Astrocyte (in vitro differentiated cells and primary cell): ENCODE data around the gene SYNDIG1L. TPM values are rescaled to one million over a fixed set of nuclear protein-coding genes. Genes with fewer than 3 reads are reported as not detected.

Experiments
- DNase-seq: peaks from one replicate; pipeline ENCODE4 v3.0.0-alpha.2; 2010; ENCODE audit warnings: low read depth
- FAIRE-seq: peaks from 2 replicates; lab custom pipeline; 2011; peaks lifted over from hg19 to GRCh38; lab: Jason Lieb, UNC
- H2AFZ ChIP-seq: 2 replicates; pipeline ENCODE4 v1.6.0; 2012; ENCODE audit warnings: low read depth, low read length, inconsistent platforms
- H3K27ac ChIP-seq: 2 replicates; pipeline ENCODE4 v1.5.1; 2011; ENCODE audit warnings: low read depth, low read length, inconsistent platforms
- H3K27me3 ChIP-seq: 2 replicates; pipeline ENCODE4 v1.6.0; 2011; ENCODE audit warnings: low read length, inconsistent platforms; ENCODE audit not compliant: insufficient read depth
- H3K36me3 ChIP-seq: 2 replicates; pipeline ENCODE4 v1.5.1; 2011; ENCODE audit warnings: low read length, inconsistent platforms; ENCODE audit not compliant: insufficient read depth
- H3K4me1 ChIP-seq: 2 replicates; pipeline ENCODE4 v1.5.1; 2011; ENCODE audit warnings: low read length, inconsistent platforms; ENCODE audit not compliant: insufficient read depth
- H3K4me2 ChIP-seq: 2 replicates; pipeline ENCODE4 v1.6.0; 2012; ENCODE audit warnings: low read length, inconsistent platforms
- H3K4me3 ChIP-seq: 2 replicates; pipeline ENCODE4 v1.5.1; 2011; ENCODE audit warnings: low read depth, mild to moderate bottlenecking, low read length, inconsistent platforms; ENCODE audit not compliant: insufficient read depth
- H3K79me2 ChIP-seq: 2 replicates; pipeline ENCODE4 v1.6.0; 2012; ENCODE audit warnings: mild to moderate bottlenecking, low read length, inconsistent platforms; ENCODE audit not compliant: insufficient read depth
- H3K9ac ChIP-seq: 2 replicates; pipeline ENCODE4 v1.6.0; 2012; ENCODE audit warnings: mild to moderate bottlenecking, low read length, inconsistent platforms
- H3K9me3 ChIP-seq: 2 replicates; pipeline ENCODE4 v1.5.1; 2012; ENCODE audit warnings: low read depth, mild to moderate bottlenecking, low read length, inconsistent platforms; ENCODE audit not compliant: insufficient read depth
- H4K20me1 ChIP-seq: 2 replicates; pipeline ENCODE4 v1.6.0; 2012; ENCODE audit warnings: low read length, inconsistent platforms; ENCODE audit not compliant: insufficient read depth
- H3K27ac Mint-ChIP-seq: one replicate; pipeline ENCODE4 v1.8.0; 2021; ENCODE audit warnings: mild to moderate bottlenecking, mixed read lengths; ENCODE audit not compliant: unreplicated experiment
- H3K27me3 Mint-ChIP-seq: one replicate; pipeline ENCODE4 v1.8.0; 2021; ENCODE audit warnings: low read depth, mixed read lengths; ENCODE audit not compliant: unreplicated experiment
- H3K36me3 Mint-ChIP-seq: one replicate; pipeline ENCODE4 v1.8.0; 2021; ENCODE audit warnings: low read depth, mixed read lengths; ENCODE audit not compliant: unreplicated experiment
- H3K4me1 Mint-ChIP-seq: one replicate; pipeline ENCODE4 v1.8.0; 2021; ENCODE audit warnings: low read depth, mixed read lengths; ENCODE audit not compliant: unreplicated experiment
- H3K4me3 Mint-ChIP-seq: one replicate; pipeline ENCODE4 v1.8.0; 2021; ENCODE audit warnings: mild to moderate bottlenecking, moderate library complexity, mixed read lengths; ENCODE audit not compliant: unreplicated experiment
- H3K9me3 Mint-ChIP-seq: one replicate; pipeline ENCODE4 v1.8.0; 2021; ENCODE audit warnings: mild to moderate bottlenecking, mixed read lengths; ENCODE audit not compliant: unreplicated experiment
- EZH2 ChIP-seq: IDR thresholded peaks from 2 replicates; pipeline ENCODE4 v1.6.1; 2012; ENCODE audit warnings: mild to moderate bottlenecking, low read length, inconsistent platforms; ENCODE audit not compliant: insufficient read depth
- total RNA-seq: library from RNA; stranded (reverse); gene quantifications from 2 replicates; pipeline ENCODE4 v1.2.1, GENCODE V29; 2021
- TF ChIP-seq, protein P1 (sequence below): IDR thresholded peaks from 2 replicates; pipeline ENCODE4 v1.5.1; 2011; ENCODE audit warnings: low read depth, mild to moderate bottlenecking, inconsistent platforms, low read length, moderate library complexity; ENCODE audit not compliant: insufficient read depth

Gene SYNDIG1L
- total RNA-seq, 1 donor from 2014 or later, result not detected

DNA sequence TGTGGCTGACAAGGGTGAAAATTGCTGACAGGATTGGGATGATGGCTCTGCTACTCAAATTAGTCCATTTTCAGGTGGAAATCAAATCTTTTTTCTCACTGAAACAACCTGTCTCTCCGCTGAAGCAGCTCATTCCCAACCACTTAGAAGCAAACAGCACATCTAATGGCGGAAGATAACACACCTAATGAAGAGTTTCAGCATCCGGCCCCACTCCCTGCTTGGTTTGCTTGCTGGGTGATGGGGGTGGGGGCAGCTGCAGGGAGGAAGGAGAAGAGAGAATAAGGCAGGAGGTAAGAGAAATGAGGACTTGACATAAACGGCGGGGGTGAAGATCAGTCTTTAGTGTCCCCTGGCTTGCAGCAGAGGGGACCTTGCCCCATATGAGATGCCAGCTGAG lies 4.0 kb downstream of the SYNDIG1L start:
- peaks cover 2% of the 10 kb centered on the region for H3K4me1 Mint-ChIP-seq
- H3K36me3 ChIP-seq, result no peaks in the 10 kb centered on the region
- H3K4me3 Mint-ChIP-seq, result no peak overlapping the region
- H3K4me1 ChIP-seq, result no peaks in the 10 kb centered on the region
- peaks cover 50% of the 10 kb centered on the region for H3K27me3 Mint-ChIP-seq
- H2AFZ ChIP-seq, result no peak overlapping the region
- H3K79me2 ChIP-seq, result no peaks in the 10 kb centered on the region
- H3K4me3 ChIP-seq, result no peak overlapping the region
- peaks cover 2% of the 10 kb centered on the region for H3K9me3 Mint-ChIP-seq
- no peak overlapping the region for H3K9ac ChIP-seq
- no peak for DNase-seq
- H3K9me3 ChIP-seq, result no peaks in the 10 kb centered on the region
- H3K4me2 ChIP-seq, result no peak overlapping the region
- no peak for FAIRE-seq
- peaks cover 1% of the 10 kb centered on the region for H3K36me3 Mint-ChIP-seq
- no peak overlapping the region for H3K27ac ChIP-seq
- H3K27ac Mint-ChIP-seq, result no peak overlapping the region
- H3K27me3 ChIP-seq, result peaks cover 62% of the 10 kb centered on the region
- TF ChIP-seq, protein P1, sequence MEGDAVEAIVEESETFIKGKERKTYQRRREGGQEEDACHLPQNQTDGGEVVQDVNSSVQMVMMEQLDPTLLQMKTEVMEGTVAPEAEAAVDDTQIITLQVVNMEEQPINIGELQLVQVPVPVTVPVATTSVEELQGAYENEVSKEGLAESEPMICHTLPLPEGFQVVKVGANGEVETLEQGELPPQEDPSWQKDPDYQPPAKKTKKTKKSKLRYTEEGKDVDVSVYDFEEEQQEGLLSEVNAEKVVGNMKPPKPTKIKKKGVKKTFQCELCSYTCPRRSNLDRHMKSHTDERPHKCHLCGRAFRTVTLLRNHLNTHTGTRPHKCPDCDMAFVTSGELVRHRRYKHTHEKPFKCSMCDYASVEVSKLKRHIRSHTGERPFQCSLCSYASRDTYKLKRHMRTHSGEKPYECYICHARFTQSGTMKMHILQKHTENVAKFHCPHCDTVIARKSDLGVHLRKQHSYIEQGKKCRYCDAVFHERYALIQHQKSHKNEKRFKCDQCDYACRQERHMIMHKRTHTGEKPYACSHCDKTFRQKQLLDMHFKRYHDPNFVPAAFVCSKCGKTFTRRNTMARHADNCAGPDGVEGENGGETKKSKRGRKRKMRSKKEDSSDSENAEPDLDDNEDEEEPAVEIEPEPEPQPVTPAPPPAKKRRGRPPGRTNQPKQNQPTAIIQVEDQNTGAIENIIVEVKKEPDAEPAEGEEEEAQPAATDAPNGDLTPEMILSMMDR, result no peak
- TF ChIP-seq EZH2, result no peak
- no peaks in the 10 kb centered on the region for H4K20me1 ChIP-seq

DNA sequence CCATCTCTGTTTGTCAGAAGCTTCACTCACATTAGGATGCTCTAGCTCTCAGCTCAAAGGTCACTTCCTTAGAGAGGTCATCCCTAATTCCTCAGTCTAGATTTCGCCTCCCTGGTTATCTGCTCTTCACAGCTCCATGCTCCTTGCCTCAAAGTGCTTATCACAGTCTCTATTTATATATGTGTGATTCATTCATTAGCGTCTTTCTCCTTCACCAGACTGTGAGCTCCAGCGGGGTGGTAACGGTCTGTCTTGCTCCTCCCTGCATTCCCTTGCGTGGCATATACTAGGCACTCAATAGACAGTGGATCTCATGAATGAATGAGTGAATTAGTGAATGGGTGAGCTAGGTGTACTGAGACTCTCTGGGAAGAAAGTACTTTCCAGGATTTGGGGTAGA lies 6.9 kb downstream of the SYNDIG1L start:
- no peak overlapping the region for H3K27ac Mint-ChIP-seq
- no peak overlapping the region for H3K4me3 Mint-ChIP-seq
- H3K27me3 ChIP-seq, result peaks cover 51% of the 10 kb centered on the region
- TF ChIP-seq, protein P1, result no peak
- TF ChIP-seq EZH2, result no peak
- H3K9me3 Mint-ChIP-seq, result peaks cover 2% of the 10 kb centered on the region
- H3K27me3 Mint-ChIP-seq, result peaks cover 31% of the 10 kb centered on the region
- no peak for DNase-seq
- H3K4me3 ChIP-seq, result no peak overlapping the region
- H3K4me1 ChIP-seq, result no peaks in the 10 kb centered on the region
- no peak overlapping the region for H2AFZ ChIP-seq
- H3K79me2 ChIP-seq, result no peaks in the 10 kb centered on the region
- no peaks in the 10 kb centered on the region for H4K20me1 ChIP-seq
- no peaks in the 10 kb centered on the region for H3K36me3 ChIP-seq
- H3K9me3 ChIP-seq, result no peaks in the 10 kb centered on the region
- no peak overlapping the region for H3K9ac ChIP-seq
- H3K4me1 Mint-ChIP-seq, result peaks cover 6% of the 10 kb centered on the region
- peaks cover 1% of the 10 kb centered on the region for H3K36me3 Mint-ChIP-seq
- no peak for FAIRE-seq
- H3K4me2 ChIP-seq, result no peak overlapping the region
- no peak overlapping the region for H3K27ac ChIP-seq

DNA sequence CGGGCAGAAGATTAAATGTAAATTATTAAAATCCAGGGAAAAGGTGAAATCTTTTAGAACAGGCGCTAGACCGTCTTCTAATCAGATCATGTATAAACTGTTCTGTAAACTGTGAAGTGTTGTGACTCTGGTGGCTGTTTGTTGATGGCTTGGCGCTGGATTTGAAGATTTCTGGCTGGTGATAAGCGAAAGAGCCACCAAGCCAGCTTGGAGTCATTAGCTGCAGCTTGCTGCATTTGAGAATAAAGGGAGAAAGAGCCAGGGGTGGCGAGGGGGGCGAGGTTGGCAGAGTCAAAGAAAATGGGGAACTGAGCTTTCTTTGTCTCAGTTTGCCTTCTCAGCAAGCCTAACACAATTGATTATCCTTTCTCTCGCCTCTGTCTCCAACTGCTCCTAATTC lies 8.0 kb downstream of the SYNDIG1L start:
- no peak overlapping the region for H3K27ac Mint-ChIP-seq
- peaks cover 2% of the 10 kb centered on the region for H3K9me3 Mint-ChIP-seq
- FAIRE-seq (no peak), DNase-seq (no peak)
- Histone ChIP-seq H4K20me1 (no peaks in the 10 kb centered on the region), H3K27ac (no peak overlapping the region), H3K9ac (no peak overlapping the region), H3K4me3 (no peak overlapping the region), H3K36me3 (no peaks in the 10 kb centered on the region), H3K27me3 (peaks cover 57% of the 10 kb centered on the region), H3K9me3 (no peaks in the 10 kb centered on the region), H3K4me1 (no peaks in the 10 kb centered on the region), H2AFZ (no peak overlapping the region), H3K4me2 (no peak overlapping the region), H3K79me2 (no peaks in the 10 kb centered on the region)
- H3K4me3 Mint-ChIP-seq, result no peak overlapping the region
- TF ChIP-seq, protein P1, result no peak
- no peak for TF ChIP-seq EZH2
- peaks cover 26% of the 10 kb centered on the region for H3K27me3 Mint-ChIP-seq
- H3K4me1 Mint-ChIP-seq, result peaks cover 14% of the 10 kb centered on the region
- peaks cover 1% of the 10 kb centered on the region for H3K36me3 Mint-ChIP-seq
